ENCODE data around the gene SEMA4C. TPM values are rescaled to one million over a fixed set of nuclear protein-coding genes. Genes with fewer than 3 reads are reported as not detected.

SEMA4C gene
- total RNA-seq, 2 experiments from 2014 or later = 0.06 to 0.19 TPM

DNA sequence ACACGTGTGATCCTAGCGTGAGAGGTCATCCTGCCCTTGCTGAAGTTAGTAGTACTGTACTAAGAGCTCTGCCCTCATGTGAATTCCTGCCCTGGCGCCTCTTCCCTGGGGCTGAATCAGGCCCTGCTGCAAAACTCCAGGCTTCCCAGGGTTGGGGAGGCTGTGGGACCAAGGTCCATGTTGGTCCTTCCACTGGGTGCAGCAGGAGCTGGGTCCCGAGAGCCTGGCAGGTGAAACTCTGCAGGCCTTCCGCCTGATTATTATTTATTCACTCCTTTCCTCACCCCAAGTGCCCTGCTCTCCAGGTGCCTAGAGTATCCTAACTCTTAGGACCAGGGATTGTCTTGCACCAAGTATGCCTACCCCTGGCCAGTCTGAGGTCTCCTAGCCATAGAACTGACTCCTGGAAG is 59.1 kb downstream of the SEMA4C start:
- intact Hi-C loops (cut with micrococcal nuclease; ENCODE audit: unreplicated experiment) = no loop called here
- TF ChIP-seq EZH2phosphoT487 (IDR thresholded peaks at IDR 0.05; ENCODE audit: borderline replicate concordance, low read depth, low read length) = no peak
- TF ChIP-seq, protein P1, sequence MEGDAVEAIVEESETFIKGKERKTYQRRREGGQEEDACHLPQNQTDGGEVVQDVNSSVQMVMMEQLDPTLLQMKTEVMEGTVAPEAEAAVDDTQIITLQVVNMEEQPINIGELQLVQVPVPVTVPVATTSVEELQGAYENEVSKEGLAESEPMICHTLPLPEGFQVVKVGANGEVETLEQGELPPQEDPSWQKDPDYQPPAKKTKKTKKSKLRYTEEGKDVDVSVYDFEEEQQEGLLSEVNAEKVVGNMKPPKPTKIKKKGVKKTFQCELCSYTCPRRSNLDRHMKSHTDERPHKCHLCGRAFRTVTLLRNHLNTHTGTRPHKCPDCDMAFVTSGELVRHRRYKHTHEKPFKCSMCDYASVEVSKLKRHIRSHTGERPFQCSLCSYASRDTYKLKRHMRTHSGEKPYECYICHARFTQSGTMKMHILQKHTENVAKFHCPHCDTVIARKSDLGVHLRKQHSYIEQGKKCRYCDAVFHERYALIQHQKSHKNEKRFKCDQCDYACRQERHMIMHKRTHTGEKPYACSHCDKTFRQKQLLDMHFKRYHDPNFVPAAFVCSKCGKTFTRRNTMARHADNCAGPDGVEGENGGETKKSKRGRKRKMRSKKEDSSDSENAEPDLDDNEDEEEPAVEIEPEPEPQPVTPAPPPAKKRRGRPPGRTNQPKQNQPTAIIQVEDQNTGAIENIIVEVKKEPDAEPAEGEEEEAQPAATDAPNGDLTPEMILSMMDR (conservative IDR thresholded peaks at IDR 0.05; ENCODE audit: low read length) = no peak
- Histone ChIP-seq H2AFZ (ENCODE audit: low read length) (no peak overlapping the region), H4K20me1 (ENCODE audit: insufficient read depth, low read length) (no peaks in the 10 kb centered on the region), H3K4me1 (ENCODE audit: insufficient read depth, low read length, poor library complexity, severe bottlenecking) (peaks cover 20% of the 10 kb centered on the region), H3K79me2 (ENCODE audit: insufficient read depth, low read depth, low read length) (no peaks in the 10 kb centered on the region), H3K27ac (ENCODE audit: low read depth, low read length, poor library complexity, severe bottlenecking) (no peak overlapping the region), H3K4me3 (ENCODE audit: low read depth, low read length, poor library complexity, severe bottlenecking) (no peak overlapping the region), H3K9me2 (ENCODE audit: insufficient read depth, low read length) (no peaks in the 10 kb centered on the region), H3K4me2 (ENCODE audit: low read length) (no peak overlapping the region), H3K36me3 (ENCODE audit: insufficient read depth, low read length) (no peaks in the 10 kb centered on the region), H3K9me3 (ENCODE audit: low read length) (no peaks in the 10 kb centered on the region)
- BruUV-seq (replicated peaks) = no TSS peak
- POLR2A ChIA-PET = no interaction called here
- CTCF ChIA-PET (ENCODE audit: unreplicated experiment) = no interaction called here
- no peak for DNase-seq (ENCODE audit: low spot score)

GRCh38 chr2:96809951-96810782 is 59.7 kb downstream of the SEMA4C start:
- Histone ChIP-seq H3K4me3 (ENCODE audit: low read depth, low read length, poor library complexity, severe bottlenecking) (no peak overlapping the region), H3K4me1 (ENCODE audit: insufficient read depth, low read length, poor library complexity, severe bottlenecking) (peaks cover 17% of the 10 kb centered on the region), H3K9me3 (ENCODE audit: low read length) (no peaks in the 10 kb centered on the region), H2AFZ (ENCODE audit: low read length) (no peak overlapping the region), H3K27ac (ENCODE audit: low read depth, low read length, poor library complexity, severe bottlenecking) (no peak overlapping the region), H3K9me2 (ENCODE audit: insufficient read depth, low read length) (no peaks in the 10 kb centered on the region), H3K79me2 (ENCODE audit: insufficient read depth, low read depth, low read length) (no peaks in the 10 kb centered on the region), H4K20me1 (ENCODE audit: insufficient read depth, low read length) (no peaks in the 10 kb centered on the region), H3K4me2 (ENCODE audit: low read length) (no peak overlapping the region), H3K36me3 (ENCODE audit: insufficient read depth, low read length) (no peaks in the 10 kb centered on the region)
- ChIA-PET CTCF (ENCODE audit: unreplicated experiment) (no interaction called here), POLR2A (interaction anchor here (0.9 kb wide), 1 partner anchor 34 kb away, joined by 3 read pairs; no protein-coding TSS in a partner anchor)
- TF ChIP-seq EZH2phosphoT487 (IDR thresholded peaks at IDR 0.05; ENCODE audit: borderline replicate concordance, low read depth, low read length) = no peak
- TF ChIP-seq, protein P1 (conservative IDR thresholded peaks at IDR 0.05; ENCODE audit: low read length) = no peak
- intact Hi-C loops (cut with micrococcal nuclease; ENCODE audit: unreplicated experiment) = no loop called here
- DNase-seq (ENCODE audit: low spot score) = no peak
- BruUV-seq (replicated peaks) = no TSS peak

Other genes starting within 250 kb of the SEMA4C start
- gene KANSL3, start 231.8 kb downstream of the SEMA4C start, total RNA-seq (2014; rRNA removed; shearing (Covaris generic)) = 40.4 and 46.4 TPM in 2 replicates
- gene KANSL3, start 231.8 kb downstream of the SEMA4C start, total RNA-seq (2022) = 51.6 and 63.3 TPM in 2 replicates
- not detected in 2 replicates for gene FER1L5, start 227.3 kb downstream of the SEMA4C start, total RNA-seq (2014; rRNA removed; shearing (Covaris generic))
- gene FER1L5, start 227.3 kb downstream of the SEMA4C start, total RNA-seq (2022) = not detected in 2 replicates
- 12.9 and 15.5 TPM in 2 replicates for gene LMAN2L, start 130.0 kb downstream of the SEMA4C start, total RNA-seq (2014; rRNA removed; shearing (Covaris generic))
- gene LMAN2L, start 130.0 kb downstream of the SEMA4C start, total RNA-seq (2022) = 10.8 and 11.3 TPM in 2 replicates
- gene CNNM4, start 109.2 kb downstream of the SEMA4C start, total RNA-seq (2014; rRNA removed; shearing (Covaris generic)) = 5.1 and 5.4 TPM in 2 replicates
- gene CNNM4, start 109.2 kb downstream of the SEMA4C start, total RNA-seq (2022) = 5.9 and 6.4 TPM in 2 replicates
- 9.1 and 13.5 TPM in 2 replicates for gene CNNM3, start 53.8 kb downstream of the SEMA4C start, total RNA-seq (2014; rRNA removed; shearing (Covaris generic))
- gene CNNM3, start 53.8 kb downstream of the SEMA4C start, total RNA-seq (2022) = 18.2 and 18.6 TPM in 2 replicates
- gene ANKRD23, start 26.1 kb downstream of the SEMA4C start, total RNA-seq (2014; rRNA removed; shearing (Covaris generic)) = 6.4 and 6.5 TPM in 2 replicates
- gene ANKRD23, start 26.1 kb downstream of the SEMA4C start, total RNA-seq (2022) = 6.7 and 6.9 TPM in 2 replicates
- gene ANKRD39, start 12.1 kb downstream of the SEMA4C start, total RNA-seq (2014; rRNA removed; shearing (Covaris generic)) = 16.0 and 24.1 TPM in 2 replicates
- gene ANKRD39, start 12.1 kb downstream of the SEMA4C start, total RNA-seq (2022) = 20.7 and 22.2 TPM in 2 replicates
- gene FAM178B, start 116.5 kb upstream of the SEMA4C start, total RNA-seq (2014; rRNA removed; shearing (Covaris generic)) = not detected in 2 replicates
- gene FAM178B, start 116.5 kb upstream of the SEMA4C start, total RNA-seq (2022) = not detected in 2 replicates
- gene FAHD2B, start 224.8 kb upstream of the SEMA4C start, total RNA-seq (2014; rRNA removed; shearing (Covaris generic)) = 23.4 and 29.2 TPM in 2 replicates
- gene FAHD2B, start 224.8 kb upstream of the SEMA4C start, total RNA-seq (2022) = 39.1 and 44.3 TPM in 2 replicates
- 63.7 and 76.2 TPM in 2 replicates for gene ANKRD36, start 243.1 kb upstream of the SEMA4C start, total RNA-seq (2014; rRNA removed; shearing (Covaris generic))
- gene ANKRD36, start 243.1 kb upstream of the SEMA4C start, total RNA-seq (2022) = 60.5 and 65.5 TPM in 2 replicates